Smooth muscle cell of the pulmonary artery (primary cell): Measurements from ENCODE around the gene DHX15. TPM values are rescaled to one million over a fixed set of nuclear protein-coding genes. Genes with fewer than 3 reads are reported as not detected.

Source experiments
- total RNA-seq: library from RNA; depleted of rRNA; stranded (reverse); fragments of >200 nt; gene quantifications from 2 replicates; pipeline ENCODE4 v1.2.3, GENCODE V29; 2014

The DHX15 gene
- total RNA-seq, result 114 and 145 TPM in 2 replicates

DNA sequence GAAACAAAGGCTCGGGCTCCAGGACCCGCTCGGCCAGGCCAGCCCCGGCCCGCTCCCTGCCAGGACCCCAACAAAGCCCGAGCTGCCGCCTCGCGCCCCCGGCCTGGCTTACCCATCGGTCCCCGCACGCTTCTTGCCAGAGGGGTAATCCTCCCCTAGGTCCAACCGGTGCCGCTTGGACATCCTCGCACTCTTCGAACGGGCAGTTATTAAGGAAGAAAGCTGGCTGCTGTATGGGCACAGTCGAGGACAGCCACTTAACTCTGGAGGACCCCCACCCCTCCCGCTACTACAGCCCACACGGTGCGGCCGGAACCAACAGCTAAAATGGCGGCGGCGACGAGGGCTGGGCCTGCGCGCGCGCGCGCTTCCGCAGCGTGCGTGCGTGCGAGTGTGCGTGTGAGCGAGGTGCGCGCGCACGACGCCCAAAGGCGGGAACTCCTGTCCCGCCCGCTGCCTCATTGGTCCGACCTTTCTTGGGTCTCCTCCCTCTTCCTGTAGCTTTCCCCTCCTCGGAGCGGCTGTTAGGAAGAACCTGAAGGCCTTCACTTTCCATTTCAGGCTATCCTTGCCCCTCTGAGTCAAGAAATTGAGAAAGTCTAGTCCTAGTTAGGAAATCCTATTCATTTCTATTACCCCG is at the start of gene DHX15:
Gene DHX15 (minus strand): TSS at position 344 of the 640 bp plus-strand sequence. CDS start 161 bp downstream, at position 183.

Other genes starting within 250 kb of the DHX15 start
- gene SOD3, start 211.0 kb upstream of the DHX15 start, total RNA-seq, result 61.3 and 143 TPM in 2 replicates